Right lobe of liver (tissue), 6 donors: ENCODE results near the gene IQCB1. TPM values are rescaled to one million over a fixed set of nuclear protein-coding genes. Genes with fewer than 3 reads are reported as not detected.

Experiments used
- ATAC-seq, 4 donors: fragments of 200-7000 bp; cut with Tn5 transposase; one replicate each; pipeline ENCODE4 v1.9.1; 2020; ENCODE audit warnings: mild to moderate bottlenecking in 4 of 4, moderate library complexity in 4 of 4
- DNase-seq, 3 donors: peaks; one replicate each; pipeline ENCODE4 v3.0.0-alpha.2; 2020
- H3K27ac ChIP-seq, 3 donors: fragments of 200-600 bp; one replicate each; pipeline ENCODE4 v1.8.0; 2022
- H3K27me3 ChIP-seq, 2 donors: fragments of 200-600 bp; one replicate each; pipeline ENCODE4 v1.8.0; 2022
- H3K36me3 ChIP-seq, 4 donors: fragments of 200-600 bp; sonication (generic) in 1 of 4; one replicate each; pipeline versions ENCODE4 v1.5.1 to v1.8.0; 2017 to 2022; ENCODE audit warnings: control low read depth in 1 of 4
- H3K4me1 ChIP-seq, 4 donors: fragments of 200-600 bp; sonication (generic) in 1 of 4; one replicate each; pipeline versions ENCODE4 v1.5.1 to v1.8.0; 2017 to 2022; ENCODE audit warnings: control low read depth in 1 of 4
- H3K4me3 ChIP-seq, 3 donors: fragments of 200-600 bp; one replicate each; pipeline ENCODE4 v1.8.0; 2022
- H3K9me3 ChIP-seq, 4 donors: fragments of 200-600 bp; sonication (generic) in 1 of 4; one replicate each; pipeline versions ENCODE4 v1.5.1 to v1.8.0; 2017 to 2022; ENCODE audit warnings: control low read depth in 1 of 4
- CTCF ChIP-seq, 4 donors: fragments of 200-600 bp in 3 of 4; fragments of 450-650 bp in 1 of 4; IDR thresholded peaks; one replicate each; pipeline versions ENCODE4 v1.5.1 to v1.8.0; 2016 to 2022; ENCODE audit warnings: antibody characterized with exemption in 4 of 4, mild to moderate bottlenecking in 2 of 4
- POLR2A ChIP-seq: fragments of 450-650 bp; IDR thresholded peaks from one replicate; pipeline ENCODE4 v1.6.1; 2017; ENCODE audit warnings: antibody characterized with exemption, mild to moderate bottlenecking
- WGBS: methylation state at CpG from one replicate; pipeline ENCODE4 v1.1.6; 2018; ENCODE audit warnings: low coverage, low lambda C conversion rate; ENCODE audit not compliant: insufficient coverage; ENCODE audit errors: missing lambda C conversion rate; 5-methylcytosine and 5-hydroxymethylcytosine counted together
- intact Hi-C, 2 donors: fragments of 100-400 bp; cut with DNase I; formaldehyde crosslinking; loops; one replicate each; pipeline versions ENCODE4 v1.11.2 to v1.14.1; 2022
- long read RNA-seq: library from polyadenylated mRNA; unstranded; transcript quantifications from one replicate; pipeline ENCODE4 v2.0.0, GENCODE V29; 2019
- total RNA-seq, 6 experiments: library from RNA; depleted of rRNA in 2 of 6; stranded (reverse); fragments of >200 nt in 2 of 6; fragmentation: NEBNext Ultra II Directional in 3 of 6; extraction: Animal tissue kit (Norgen Biotek cat#: 25700) in 3 of 6; gene quantifications; one replicate each; pipeline versions ENCODE4 v1.1.0 to v1.2.4, GENCODE V29; 2016 to 2023
- donor health status: DM: no; HTN: yes; CAD: no.
- donor health status: DM: no; HTN: no; CAD: no.
- donor health status: DM: no; HTN: no; CAD: no.
- donor health status: DM: no; HTN: yes; CAD: no.
- donor health status: DM: no; HTN: yes; CAD: no.

IQCB1 gene
- total RNA-seq: 1 to 10 TPM; 3.6 to 8.8 (median 5.4) TPM
- long read RNA-seq, partial matches to known transcripts: 0 of 1 reads
- long read RNA-seq, other reads (novel, unspliced or antisense): 0 of 1 reads

- WGBS: under 1% methylated on average over 27 of the region's 54 CpGs
- peak; percentile 98 for DNase-seq
- peak; percentile 100 for ATAC-seq
Measured at GRCh38 chr3:121834671-121835464, at the start of gene IQCB1, which contains the start of gene EAF2. IQCB1 (minus strand) TSS chr3:121835060; CDS start chr3:121828960, 6,100 bp downstream. EAF2 (plus strand) TSS chr3:121835209; CDS start chr3:121835286, 77 bp downstream.

GRCh38 chr3:121883507-121883906 lies 48.6 kb upstream of the IQCB1 start:
- 25% methylated on average over 1 of the region's 1 CpG for WGBS
- no peak overlapping the region for H3K4me3 ChIP-seq
- H3K4me1 ChIP-seq: no peaks in the 10 kb centered on the region
- DNase-seq: no peak
- ATAC-seq: no peak
- H3K27me3 ChIP-seq: no peaks in the 10 kb centered on the region
- intact Hi-C loops: no loop called here
- no peak overlapping the region for H3K27ac ChIP-seq
- TF ChIP-seq CTCF (IDR thresholded peaks at IDR 0.05) (peak in 1 of 4 donors; percentile 19), POLR2A (no peak)
- H3K36me3 ChIP-seq: no peaks in the 10 kb centered on the region
- H3K9me3 ChIP-seq: no peaks in the 10 kb centered on the region

More at GRCh38 chr3:121834671-121835464, at the start of gene IQCB1, which contains the start of gene EAF2:
- peak; percentile 95 for TF ChIP-seq POLR2A
- TF ChIP-seq CTCF (IDR thresholded peaks at IDR 0.05): peak in 1 of 4 donors; percentile 18
- H3K36me3 ChIP-seq: no peaks in the 10 kb centered on the region
- peak within 1 kb of the TSS; percentile 71 to 91 (median 87) for H3K4me3 ChIP-seq
- intact Hi-C loops: no loop called here
- no peaks in the 10 kb centered on the region for H3K9me3 ChIP-seq
- H3K27me3 ChIP-seq: no peaks in the 10 kb centered on the region
- peak within 1 kb of the TSS; percentile 33 to 78 (median 56) for H3K27ac ChIP-seq
- peaks cover 0 to 12% (median 0%) of the 10 kb centered on the region in 4 donors for H3K4me1 ChIP-seq

- Histone ChIP-seq H3K36me3 (no peaks in the 10 kb centered on the region), H3K27ac (no peak overlapping the region), H3K4me1 (no peaks in the 10 kb centered on the region), H3K9me3 (no peaks in the 10 kb centered on the region), H3K4me3 (no peak overlapping the region), H3K27me3 (no peaks in the 10 kb centered on the region)
- DNase-seq (no peak), ATAC-seq (no peak)
- intact Hi-C loops: no loop called here
- TF ChIP-seq POLR2A (no peak), CTCF (IDR thresholded peaks at IDR 0.05) (no peak)
- 86% methylated on average over 1 of the region's 1 CpG for WGBS
Measured at GRCh38 chr3:121878411-121878810, 43.6 kb upstream of the IQCB1 start.

GRCh38 chr3:121871430-121871829 lies 36.6 kb upstream of the IQCB1 start:
- no peak overlapping the region for H3K4me3 ChIP-seq
- no peaks in the 10 kb centered on the region for H3K4me1 ChIP-seq
- H3K27me3 ChIP-seq: no peaks in the 10 kb centered on the region
- H3K27ac ChIP-seq: no peak overlapping the region
- no peak for TF ChIP-seq POLR2A
- TF ChIP-seq CTCF (IDR thresholded peaks at IDR 0.05): no peak
- H3K36me3 ChIP-seq: no peaks in the 10 kb centered on the region
- intact Hi-C loops: no loop called here
- WGBS: 70% methylated on average over 1 of the region's 1 CpG
- no peaks in the 10 kb centered on the region for H3K9me3 ChIP-seq
- ATAC-seq (no peak), DNase-seq (no peak)
